Skeletal muscle tissue (tissue), 4 donors: ENCODE results near the gene CELA3A. TPM values are rescaled to one million over a fixed set of nuclear protein-coding genes. Genes with fewer than 3 reads are reported as not detected.
"Not testable (repeated sequence)": the region's sequence is repeated elsewhere in the genome, so short reads cannot be mapped to it uniquely, and the experiment has no call there.

ENCODE experiments used
- H3K27ac ChIP-seq: one replicate; pipeline ENCODE4 v1.7.0; 2013; ENCODE audit warnings: mild to moderate bottlenecking, low read depth, low read length, inconsistent platforms
- H3K27me3 ChIP-seq, 3 donors: one replicate each; pipeline ENCODE4 v1.7.0; 2013; ENCODE audit warnings: low read length in 3 of 3; ENCODE audit not compliant: control insufficient read depth in 3 of 3, insufficient read depth in 3 of 3
- H3K36me3 ChIP-seq, 3 donors: one replicate each; pipeline ENCODE4 v1.7.0; 2013; ENCODE audit warnings: low read length in 3 of 3; ENCODE audit not compliant: control insufficient read depth in 3 of 3, insufficient read depth in 3 of 3
- H3K4me1 ChIP-seq, 3 donors: one replicate each; pipeline ENCODE4 v1.7.0; 2013; ENCODE audit warnings: low read length in 3 of 3, mild to moderate bottlenecking in 3 of 3; ENCODE audit not compliant: control insufficient read depth in 3 of 3, insufficient read depth in 3 of 3
- H3K4me3 ChIP-seq, 3 donors: one replicate each; pipeline ENCODE4 v1.7.0; 2013; ENCODE audit warnings: low read length in 3 of 3
- H3K9ac ChIP-seq, 3 donors: one replicate each; pipeline ENCODE4 v1.7.0; 2013; ENCODE audit warnings: low read length in 3 of 3, mild to moderate bottlenecking in 3 of 3, moderate library complexity in 2 of 3, low read depth in 1 of 3
- H3K9me3 ChIP-seq, 3 donors: one replicate each; pipeline ENCODE4 v1.7.0; 2013; ENCODE audit warnings: low read length in 3 of 3; ENCODE audit not compliant: control insufficient read depth in 3 of 3
- total RNA-seq: library from RNA; depleted of rRNA; stranded (reverse); fragments of >200 nt; gene quantifications from one replicate; pipeline ENCODE4 v1.2.3, GENCODE V29; 2014
- donor health status: Osteomylitis.

The CELA3A gene
- total RNA-seq, 1 donor from 2014 or later, result not detected

DNA sequence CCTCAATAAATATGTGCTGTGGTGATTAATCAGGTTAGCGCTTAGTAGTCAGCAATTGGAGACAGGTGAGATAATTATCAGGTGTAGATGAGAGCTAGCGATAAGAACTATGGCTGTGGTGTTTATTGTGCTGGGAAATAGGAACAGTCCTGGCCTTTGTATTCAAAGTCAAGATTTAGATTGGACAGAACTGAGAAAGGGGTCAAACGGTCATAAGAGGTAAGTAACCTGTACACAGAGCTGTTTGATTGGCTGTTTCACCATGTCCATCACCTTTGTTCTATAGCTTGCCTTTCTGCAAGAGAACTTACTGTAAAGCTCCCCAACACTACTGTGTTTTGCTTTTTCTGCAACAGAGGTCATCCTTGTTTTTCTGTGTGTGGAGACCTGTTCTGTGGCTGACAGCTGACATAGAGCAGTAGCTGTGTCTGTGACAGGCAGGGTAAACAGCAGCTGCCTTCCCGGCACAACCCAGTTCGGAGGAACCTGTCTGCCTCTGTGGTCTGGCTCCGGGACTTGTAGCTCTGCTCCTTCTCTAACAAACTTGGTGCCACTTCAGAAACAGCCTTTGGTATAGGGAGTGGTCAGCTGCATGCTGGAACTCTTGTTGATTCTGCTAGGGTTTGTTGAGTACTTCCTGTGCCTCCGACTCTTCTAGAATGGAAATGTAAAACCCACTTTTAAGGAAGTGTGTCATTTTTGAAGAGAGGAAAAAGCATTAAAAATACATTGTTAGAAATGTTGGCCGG lies 29.9 kb downstream of the CELA3A start:
- no peaks in the 10 kb centered on the region for H3K9me3 ChIP-seq
- peaks cover 0 to 3% (median 0%) of the 10 kb centered on the region in 3 donors for H3K36me3 ChIP-seq
- no peaks in the 10 kb centered on the region for H3K27me3 ChIP-seq
- no peak overlapping the region for H3K4me3 ChIP-seq
- H3K9ac ChIP-seq, result peak overlapping the region in 2 of 3 donors; percentile 14 to 47
- H3K4me1 ChIP-seq, result peaks cover under 1 to 17% (median 4%) of the 10 kb centered on the region in 3 donors
- H3K27ac ChIP-seq, result peak overlapping the region; percentile 69

DNA sequence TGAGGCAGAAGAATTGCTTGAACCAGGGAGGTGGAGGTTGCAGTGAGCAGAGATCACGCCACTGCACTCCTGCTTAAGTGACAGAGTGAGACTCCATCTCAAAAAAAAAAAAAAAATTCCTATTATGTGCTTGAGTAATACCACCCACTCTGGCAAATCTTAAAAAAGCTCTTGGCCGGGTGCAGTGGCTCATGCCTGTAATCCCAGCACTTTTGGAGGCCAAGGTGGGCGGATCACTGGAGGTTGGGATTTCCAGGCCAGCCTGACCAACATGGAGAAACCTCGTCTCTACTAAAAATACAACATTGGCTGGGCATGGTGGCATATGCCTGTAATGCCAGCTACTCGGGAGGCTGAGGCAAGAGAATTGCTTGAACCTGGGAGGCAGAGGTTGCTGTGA lies 33.4 kb downstream of the CELA3A start:
- H3K27ac ChIP-seq, H3K9ac ChIP-seq, H3K4me3 ChIP-seq, H3K27me3 ChIP-seq, H3K9me3 ChIP-seq, H3K36me3 ChIP-seq: not testable (repeated sequence)
- peaks cover 11 to 30% (median 16%) of the 10 kb centered on the region in 3 donors for H3K4me1 ChIP-seq

DNA sequence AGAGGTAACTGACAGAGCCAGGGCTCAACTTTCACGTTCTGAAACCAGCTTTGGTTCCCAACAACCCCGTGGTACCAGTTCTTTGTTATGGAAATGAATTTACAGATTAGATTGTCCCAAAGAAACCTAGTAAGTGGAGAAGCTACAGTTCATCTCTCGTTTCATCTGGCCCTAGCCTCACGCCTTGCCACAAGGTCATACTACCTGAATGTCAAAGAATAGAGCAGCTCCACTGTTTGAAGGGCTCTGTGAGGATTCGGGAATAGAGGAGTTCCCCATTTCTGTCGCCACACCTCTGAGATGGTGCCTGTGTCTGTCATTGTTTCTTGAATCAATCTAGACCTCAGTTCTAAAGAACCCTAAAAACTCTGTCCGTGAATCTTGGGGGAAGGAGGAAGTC lies 36.1 kb downstream of the CELA3A start:
- H3K27ac ChIP-seq, result peak overlapping the region; percentile 86
- H3K4me1 ChIP-seq, result peaks cover 14 to 28% (median 22%) of the 10 kb centered on the region in 3 donors
- H3K9ac ChIP-seq, result peak overlapping the region in 1 of 3 donors; percentile 12
- no peaks in the 10 kb centered on the region for H3K36me3 ChIP-seq
- peak overlapping the region in 1 of 3 donors; percentile 37 for H3K4me3 ChIP-seq
- H3K27me3 ChIP-seq, result no peaks in the 10 kb centered on the region
- no peaks in the 10 kb centered on the region for H3K9me3 ChIP-seq

DNA sequence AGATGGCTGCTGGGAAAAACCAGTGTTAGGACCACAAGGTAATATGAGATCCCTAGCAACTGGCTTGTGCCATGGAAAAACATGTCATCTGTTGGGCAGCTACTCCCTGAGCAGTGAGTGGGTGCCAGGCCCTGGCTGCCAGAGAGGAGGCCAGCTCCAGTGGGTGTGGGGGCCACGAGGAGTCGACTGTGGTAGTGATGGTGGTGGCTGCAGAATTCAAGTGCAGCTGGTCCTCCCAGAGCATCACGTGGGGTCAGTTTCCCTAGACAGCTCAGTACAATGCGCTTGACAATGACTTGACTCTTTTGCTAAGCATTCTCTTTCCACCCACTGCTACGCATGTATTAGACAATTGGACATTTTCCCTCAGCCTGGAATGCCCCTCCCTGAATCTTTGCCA lies 36.6 kb downstream of the CELA3A start:
- H3K27me3 ChIP-seq, result no peaks in the 10 kb centered on the region
- H3K27ac ChIP-seq, result peak overlapping the region; percentile 86
- peaks cover 14 to 28% (median 22%) of the 10 kb centered on the region in 3 donors for H3K4me1 ChIP-seq
- peak overlapping the region; percentile 31 to 48 (median 37) for H3K4me3 ChIP-seq
- H3K36me3 ChIP-seq, result no peaks in the 10 kb centered on the region
- H3K9ac ChIP-seq, result peak overlapping the region in 1 of 3 donors; percentile 11
- no peaks in the 10 kb centered on the region for H3K9me3 ChIP-seq

DNA sequence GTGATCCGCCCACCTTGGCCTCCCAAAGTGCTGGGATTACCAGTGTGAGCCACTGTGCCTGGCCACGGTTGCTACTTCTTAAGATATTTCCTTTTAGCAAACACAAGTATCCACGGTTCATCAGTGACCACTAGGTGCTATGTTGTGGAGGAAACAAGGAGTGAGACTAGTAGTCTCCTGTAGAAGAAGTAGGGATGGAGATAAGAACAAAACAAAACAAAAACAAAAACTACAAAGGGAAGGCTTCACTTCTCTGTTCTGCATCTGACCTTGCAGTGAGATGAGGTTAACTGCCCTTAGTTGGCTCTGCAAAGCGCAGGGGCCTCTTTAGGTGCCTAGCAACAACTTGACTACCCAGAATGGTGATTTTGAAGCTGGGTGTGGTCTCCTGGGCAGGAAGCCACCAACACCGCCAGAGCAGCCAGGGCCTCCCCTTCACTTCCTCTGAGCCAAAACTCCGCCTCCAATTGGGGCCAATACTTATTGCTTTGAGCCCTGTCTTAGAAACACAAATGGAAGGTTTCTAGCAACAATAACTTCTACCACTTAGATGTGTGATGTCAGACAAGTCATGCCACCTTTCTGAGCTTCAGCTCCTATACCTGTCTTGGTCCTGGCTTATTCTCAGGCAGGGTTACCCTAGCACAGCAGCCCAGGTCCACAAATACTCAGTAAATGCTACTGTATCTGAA lies 38.3 kb downstream of the CELA3A start:
- Histone ChIP-seq H3K4me3 (no peak overlapping the region), H3K36me3 (no peaks in the 10 kb centered on the region), H3K27me3 (no peaks in the 10 kb centered on the region), H3K27ac (peak overlapping the region; percentile 25), H3K9ac (peak overlapping the region in 1 of 3 donors; percentile 4), H3K4me1 (peaks cover 14 to 27% (median 22%) of the 10 kb centered on the region in 3 donors), H3K9me3 (no peaks in the 10 kb centered on the region)

DNA sequence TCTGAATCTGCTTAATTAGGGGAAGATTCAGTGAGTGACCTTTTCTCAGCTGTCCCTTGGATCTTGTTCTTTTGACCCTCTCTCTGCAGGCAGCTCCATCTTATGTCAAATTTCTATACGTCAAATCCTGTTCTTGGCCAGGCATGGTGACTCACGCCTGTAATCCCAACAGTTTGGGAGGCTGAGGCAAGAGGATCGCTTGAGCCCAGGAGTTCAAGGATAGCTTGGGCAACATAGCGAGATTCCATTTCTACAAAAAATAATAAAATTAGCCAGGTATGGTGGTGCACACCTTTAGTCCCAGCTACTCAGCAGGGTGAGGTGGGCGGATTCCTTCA lies 38.8 kb downstream of the CELA3A start:
- Histone ChIP-seq H3K9me3 (no peaks in the 10 kb centered on the region), H3K9ac (peak overlapping the region in 1 of 3 donors; percentile 4), H3K27ac (peak overlapping the region; percentile 25), H3K27me3 (no peaks in the 10 kb centered on the region), H3K4me3 (no peak overlapping the region), H3K4me1 (peaks cover 10 to 22% (median 21%) of the 10 kb centered on the region in 3 donors), H3K36me3 (no peaks in the 10 kb centered on the region)

DNA sequence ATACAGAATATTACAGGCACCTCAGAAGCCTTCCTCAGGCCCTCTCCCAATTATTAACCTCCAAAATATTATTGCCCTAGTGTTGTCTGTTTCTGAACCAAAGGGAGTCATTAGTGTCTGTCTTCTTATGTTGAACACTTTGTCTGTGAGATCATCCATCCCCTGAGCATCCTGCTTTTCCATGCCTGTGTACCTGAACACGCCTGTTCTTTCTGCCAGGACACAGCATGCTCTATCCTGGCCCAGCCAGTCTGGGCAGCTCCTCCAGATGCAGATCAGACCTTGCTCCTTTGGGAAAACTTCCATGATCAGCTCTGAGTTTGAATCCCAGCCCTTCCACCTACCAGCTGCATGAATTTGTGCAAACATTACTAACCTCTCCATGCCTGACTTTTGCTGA lies 40.0 kb downstream of the CELA3A start:
- no peaks in the 10 kb centered on the region for H3K36me3 ChIP-seq
- H3K4me1 ChIP-seq, result peaks cover 10 to 22% (median 20%) of the 10 kb centered on the region in 3 donors
- no peak overlapping the region for H3K27ac ChIP-seq
- no peak overlapping the region for H3K9ac ChIP-seq
- no peak overlapping the region for H3K4me3 ChIP-seq
- no peaks in the 10 kb centered on the region for H3K27me3 ChIP-seq
- H3K9me3 ChIP-seq, result no peaks in the 10 kb centered on the region

DNA sequence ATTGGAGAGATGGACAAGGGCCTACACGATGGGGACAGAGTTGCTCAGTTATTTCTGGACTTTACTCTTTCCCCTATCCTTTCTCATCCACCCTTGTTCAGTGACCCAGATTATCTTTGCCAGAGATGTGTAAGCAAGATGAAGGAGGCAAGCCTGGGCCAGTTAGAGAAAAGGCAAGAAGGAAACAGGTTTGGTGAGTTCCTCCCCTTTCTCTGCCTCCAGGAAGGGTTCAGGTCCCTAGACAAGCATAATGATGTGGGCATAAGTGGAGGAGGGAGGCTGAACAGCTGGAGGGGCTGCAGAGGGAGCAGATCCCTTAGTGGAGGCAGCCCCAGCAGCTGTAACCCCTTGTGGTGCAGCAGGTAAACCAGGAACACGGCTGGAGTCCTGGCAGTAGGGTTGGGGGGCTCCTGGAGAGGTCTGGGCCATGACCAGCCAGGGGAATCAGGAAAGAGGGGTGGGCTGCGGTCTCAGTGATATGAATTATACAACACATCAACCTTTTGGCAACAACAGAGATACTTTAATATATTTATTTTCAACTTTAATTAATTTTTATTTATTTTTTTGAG lies 41.8 kb downstream of the CELA3A start:
- no peak overlapping the region for H3K4me3 ChIP-seq
- no peaks in the 10 kb centered on the region for H3K9me3 ChIP-seq
- no peaks in the 10 kb centered on the region for H3K27me3 ChIP-seq
- no peak overlapping the region for H3K9ac ChIP-seq
- no peaks in the 10 kb centered on the region for H3K36me3 ChIP-seq
- H3K27ac ChIP-seq, result no peak overlapping the region
- H3K4me1 ChIP-seq, result peaks cover 6 to 11% (median 10%) of the 10 kb centered on the region in 3 donors

DNA sequence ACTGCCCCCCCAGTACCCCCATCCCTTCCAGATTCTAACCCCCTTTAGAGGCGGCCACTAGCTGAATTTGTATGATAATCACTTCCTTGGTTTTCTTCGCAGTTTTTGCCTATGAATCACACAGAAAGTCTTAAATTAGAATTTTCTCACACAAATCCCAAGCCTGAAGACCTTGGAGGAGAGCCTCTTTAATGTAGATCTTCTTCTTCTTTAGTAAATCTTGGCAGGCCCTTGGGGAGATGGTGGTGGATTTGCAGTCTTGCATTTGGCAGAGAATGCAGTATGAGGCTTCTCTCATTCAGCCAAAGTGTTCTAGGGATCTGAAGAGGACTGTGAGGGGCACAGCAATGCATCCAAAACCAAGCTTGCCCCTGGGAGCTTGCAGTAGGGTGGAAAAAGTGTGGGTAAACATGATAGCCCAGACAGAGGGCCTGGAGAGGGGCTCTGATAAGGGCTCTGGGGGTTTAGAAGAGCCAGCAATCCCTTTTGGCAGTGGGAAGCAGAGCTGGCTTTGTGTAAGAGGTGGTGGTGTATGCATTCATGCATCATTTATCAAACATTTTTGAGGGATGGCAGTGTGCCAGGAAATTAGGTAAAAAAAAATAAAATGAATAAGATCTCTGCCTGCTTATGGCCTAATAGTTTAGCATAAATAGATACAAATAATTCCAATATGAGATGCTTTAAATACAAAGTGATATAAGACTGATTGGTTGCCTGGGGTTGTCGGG lies 43.4 kb downstream of the CELA3A start:
- Histone ChIP-seq H3K27ac (no peak overlapping the region), H3K4me3 (no peak overlapping the region)

More for the DNA sequence above, 43.4 kb downstream of the CELA3A start:
- Histone ChIP-seq H3K4me1 (peaks cover 2 to 6% (median 4%) of the 10 kb centered on the region in 3 donors), H3K9me3 (no peaks in the 10 kb centered on the region), H3K36me3 (no peaks in the 10 kb centered on the region), H3K9ac (no peak overlapping the region), H3K27me3 (no peaks in the 10 kb centered on the region)
